Stimulated activated naive CD4-positive, alpha-beta T cell treated with Interleukin-2 at 50 U/mL for 16 hours (primary cell): ENCODE results near the gene SERPIND1.

Experiments
- DNase-seq: peaks from one replicate; lab custom pipeline; 2025; lab: John Stamatoyannopoulos, UW

The SERPIND1 gene

DNA sequence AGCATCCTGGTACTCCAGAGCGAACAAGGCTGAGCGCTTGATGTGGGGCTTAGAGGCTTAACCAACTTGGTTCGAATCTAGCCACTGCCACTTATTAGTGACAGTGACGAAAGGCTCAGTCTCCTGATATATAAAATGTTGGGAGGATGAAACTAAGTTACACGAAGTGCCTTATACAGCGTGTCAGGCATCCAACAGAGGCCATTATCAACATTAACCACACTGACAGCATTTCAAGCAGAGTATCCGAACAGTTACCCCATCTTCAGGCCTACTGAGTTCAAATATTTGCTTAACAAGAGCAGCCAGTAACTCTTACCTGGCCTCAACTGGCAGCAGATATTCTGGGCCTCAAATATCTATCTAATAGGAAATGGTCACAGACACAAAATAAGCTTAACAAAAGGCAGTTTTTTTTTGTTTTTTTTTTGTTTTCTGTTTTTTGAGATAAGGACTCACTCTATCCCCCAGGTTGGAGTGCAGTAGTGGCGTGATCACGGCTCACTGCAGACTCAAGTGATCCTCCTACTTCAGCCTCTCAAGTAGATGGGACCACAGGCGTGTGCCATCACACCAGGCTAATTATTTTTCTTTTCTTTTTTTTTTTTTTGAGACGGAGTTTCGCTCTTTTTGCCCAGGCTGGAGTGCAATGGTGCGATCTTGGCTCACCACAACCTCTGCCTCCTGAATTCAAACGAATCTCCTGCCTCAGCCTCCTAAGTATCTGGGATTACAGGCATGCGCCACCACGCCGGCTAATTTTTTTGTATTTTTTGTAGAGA lies 2.9 kb downstream of the SERPIND1 start:
- DNase-seq = no peak

DNA sequence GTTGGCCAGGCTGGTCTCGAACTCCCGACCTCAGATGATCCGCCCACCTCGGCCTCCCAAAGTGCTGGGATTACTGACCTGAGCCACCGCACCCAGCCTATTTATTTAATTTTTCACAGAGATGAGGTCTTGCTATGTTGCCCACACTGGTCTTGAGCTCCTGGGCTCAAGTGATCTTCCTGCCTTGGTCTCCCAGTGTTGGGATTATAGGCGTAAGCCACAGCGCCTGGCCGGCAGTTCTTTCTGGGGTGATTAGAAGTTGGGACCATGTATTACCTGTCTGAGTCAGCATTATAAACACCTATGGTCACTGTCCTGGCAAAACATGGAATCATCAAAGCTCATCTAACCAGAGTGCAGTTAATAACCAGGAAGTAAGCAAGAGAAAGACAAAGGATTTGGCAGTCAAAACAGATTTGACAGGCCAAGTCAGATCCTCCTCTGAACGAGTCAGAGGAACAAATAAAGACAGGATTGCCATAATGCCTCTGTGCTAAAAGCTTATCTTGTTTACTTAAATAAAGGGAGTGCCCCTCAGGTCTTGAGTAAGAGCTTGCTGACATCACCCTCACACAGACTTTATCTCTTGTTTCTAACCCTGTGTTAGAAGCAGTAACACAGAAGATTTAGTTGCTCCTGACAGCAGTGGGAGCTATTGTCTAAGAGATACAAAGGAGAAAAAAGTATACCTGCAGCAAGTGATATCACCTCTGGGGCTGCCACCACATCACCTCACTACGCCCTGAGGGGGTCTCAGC lies 3.7 kb downstream of the SERPIND1 start:
- no peak for DNase-seq

DNA sequence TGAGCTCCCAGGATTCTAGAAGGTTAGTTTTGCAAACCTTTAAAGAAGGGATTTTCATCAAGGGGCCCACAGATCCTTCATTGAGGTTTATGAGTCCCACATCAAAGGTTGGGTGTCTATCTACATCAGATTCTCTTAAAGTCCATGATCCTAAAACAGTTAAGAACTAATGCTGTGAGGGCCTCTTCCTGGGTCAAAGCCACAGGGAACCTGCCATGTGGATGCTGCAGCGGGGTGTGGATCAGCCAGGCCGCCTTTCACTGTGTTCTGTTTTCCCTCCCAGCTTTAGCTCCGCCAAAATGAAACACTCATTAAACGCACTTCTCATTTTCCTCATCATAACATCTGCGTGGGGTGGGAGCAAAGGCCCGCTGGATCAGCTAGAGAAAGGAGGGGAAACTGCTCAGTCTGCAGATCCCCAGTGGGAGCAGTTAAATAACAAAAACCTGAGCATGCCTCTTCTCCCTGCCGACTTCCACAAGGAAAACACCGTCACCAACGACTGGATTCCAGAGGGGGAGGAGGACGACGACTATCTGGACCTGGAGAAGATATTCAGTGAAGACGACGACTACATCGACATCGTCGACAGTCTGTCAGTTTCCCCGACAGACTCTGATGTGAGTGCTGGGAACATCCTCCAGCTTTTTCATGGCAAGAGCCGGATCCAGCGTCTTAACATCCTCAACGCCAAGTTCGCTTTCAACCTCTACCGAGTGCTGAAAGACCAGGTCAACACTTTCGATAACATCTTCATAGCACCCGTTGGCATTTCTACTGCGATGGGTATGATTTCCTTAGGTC lies 5.3 kb downstream of the SERPIND1 start:
- DNase-seq = no peak

DNA sequence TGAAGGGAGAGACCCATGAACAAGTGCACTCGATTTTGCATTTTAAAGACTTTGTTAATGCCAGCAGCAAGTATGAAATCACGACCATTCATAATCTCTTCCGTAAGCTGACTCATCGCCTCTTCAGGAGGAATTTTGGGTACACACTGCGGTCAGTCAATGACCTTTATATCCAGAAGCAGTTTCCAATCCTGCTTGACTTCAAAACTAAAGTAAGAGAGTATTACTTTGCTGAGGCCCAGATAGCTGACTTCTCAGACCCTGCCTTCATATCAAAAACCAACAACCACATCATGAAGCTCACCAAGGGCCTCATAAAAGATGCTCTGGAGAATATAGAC lies 5.9 kb downstream of the SERPIND1 start:
- DNase-seq = no peak

DNA sequence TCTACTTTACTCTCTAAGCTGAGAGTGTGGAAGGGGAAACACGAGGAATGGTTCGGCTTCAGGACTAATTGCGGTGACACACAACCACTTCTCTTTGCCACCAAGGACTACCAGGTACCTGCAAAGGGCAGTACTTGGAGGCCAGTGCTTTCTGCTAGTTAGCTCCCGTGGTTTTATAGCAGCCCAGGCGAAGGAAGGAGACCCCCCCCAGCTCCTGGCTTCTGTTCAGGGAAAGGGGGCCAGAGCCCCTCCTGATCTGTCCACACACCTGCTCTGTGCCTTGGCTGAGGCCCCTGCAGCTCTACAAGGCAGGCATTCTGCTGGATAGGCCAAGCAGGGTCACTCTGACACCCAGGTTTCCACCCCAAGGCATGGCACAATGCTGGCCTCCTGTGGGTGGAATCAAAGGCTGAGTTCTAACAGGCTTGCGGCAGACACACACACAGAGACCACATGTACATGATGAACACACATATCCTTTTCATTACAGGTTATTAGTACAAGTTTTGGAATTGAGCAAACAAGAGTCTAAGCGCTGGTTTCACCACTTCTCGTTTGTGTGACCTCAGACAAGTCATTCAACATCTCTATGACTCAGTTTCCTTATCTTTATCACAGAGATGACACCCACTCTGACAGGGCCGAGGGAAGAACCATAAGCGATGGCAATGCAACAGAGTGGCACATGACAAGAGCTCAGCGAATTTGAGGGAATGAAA lies 7.5 kb downstream of the SERPIND1 start:
- DNase-seq = peak; percentile 32

DNA sequence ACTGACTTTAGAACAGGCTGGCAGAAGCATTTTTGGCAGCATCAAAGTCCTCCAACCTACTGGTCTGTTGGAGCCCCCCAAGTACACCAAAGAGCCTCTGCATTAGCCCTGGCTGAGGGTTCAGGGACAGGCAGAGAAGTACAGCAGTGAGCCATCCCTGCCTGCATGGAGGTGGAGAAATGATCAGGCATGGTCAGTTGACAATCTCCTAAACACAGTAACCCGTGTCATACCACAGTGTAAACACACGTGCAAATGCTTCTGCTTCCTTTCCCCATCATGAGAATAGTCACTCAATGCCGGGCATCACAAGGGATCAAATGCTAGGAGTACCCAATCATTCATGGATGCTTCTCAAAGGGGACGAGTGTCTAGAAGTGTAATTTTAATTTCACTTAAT lies 8.2 kb downstream of the SERPIND1 start:
- DNase-seq = no peak

DNA sequence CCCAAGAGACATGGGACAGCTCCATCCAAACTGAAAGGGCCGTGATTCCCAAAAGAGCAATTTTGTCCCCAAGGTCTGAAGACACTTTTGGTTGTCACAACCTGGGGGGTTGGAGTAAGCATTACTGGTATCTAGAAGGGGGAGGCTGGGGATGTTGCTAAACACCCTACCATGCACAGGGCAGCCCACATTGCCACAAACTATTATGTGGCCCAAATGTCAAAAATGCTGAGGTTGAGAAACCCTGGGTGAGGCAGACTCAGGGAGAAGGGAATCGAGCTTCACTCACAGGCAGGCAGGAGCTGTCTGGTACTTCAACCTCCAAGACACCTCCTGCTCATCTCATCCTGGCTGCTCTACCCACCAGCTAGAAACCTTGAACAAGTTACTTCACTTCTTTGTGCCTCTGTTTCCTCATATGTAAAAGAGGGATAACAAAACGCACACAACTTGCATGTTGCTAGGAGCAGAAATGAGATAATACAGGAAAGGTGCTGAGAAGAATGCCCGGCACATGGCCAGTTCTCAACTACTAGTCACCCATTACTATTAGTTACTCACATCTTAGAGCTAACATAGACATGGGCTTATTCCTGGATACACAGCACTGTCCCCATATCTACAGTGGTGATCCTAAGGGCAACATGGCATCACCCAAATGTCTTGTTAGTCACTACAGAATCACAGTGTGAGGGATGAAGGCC lies 8.8 kb downstream of the SERPIND1 start:
- no peak for DNase-seq

DNA sequence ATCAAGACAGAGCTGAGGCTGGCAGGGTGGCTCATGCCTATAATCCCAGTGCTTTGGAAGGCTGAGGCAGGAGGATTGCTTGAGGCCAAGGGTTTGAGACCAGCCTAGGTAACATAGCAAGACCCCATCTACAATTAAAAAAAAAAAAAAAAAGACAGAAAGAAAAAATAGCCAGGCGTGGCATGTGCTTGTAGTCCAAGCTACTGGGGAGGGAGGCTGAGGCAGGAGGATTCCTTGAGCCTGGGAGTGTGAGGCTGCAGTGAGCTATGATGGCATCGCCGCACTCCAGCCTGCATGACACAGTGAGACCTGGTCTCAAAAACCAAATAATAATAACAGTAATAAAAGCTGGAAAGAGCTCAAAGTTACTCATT lies 9.4 kb downstream of the SERPIND1 start:
- DNase-seq = no peak

DNA sequence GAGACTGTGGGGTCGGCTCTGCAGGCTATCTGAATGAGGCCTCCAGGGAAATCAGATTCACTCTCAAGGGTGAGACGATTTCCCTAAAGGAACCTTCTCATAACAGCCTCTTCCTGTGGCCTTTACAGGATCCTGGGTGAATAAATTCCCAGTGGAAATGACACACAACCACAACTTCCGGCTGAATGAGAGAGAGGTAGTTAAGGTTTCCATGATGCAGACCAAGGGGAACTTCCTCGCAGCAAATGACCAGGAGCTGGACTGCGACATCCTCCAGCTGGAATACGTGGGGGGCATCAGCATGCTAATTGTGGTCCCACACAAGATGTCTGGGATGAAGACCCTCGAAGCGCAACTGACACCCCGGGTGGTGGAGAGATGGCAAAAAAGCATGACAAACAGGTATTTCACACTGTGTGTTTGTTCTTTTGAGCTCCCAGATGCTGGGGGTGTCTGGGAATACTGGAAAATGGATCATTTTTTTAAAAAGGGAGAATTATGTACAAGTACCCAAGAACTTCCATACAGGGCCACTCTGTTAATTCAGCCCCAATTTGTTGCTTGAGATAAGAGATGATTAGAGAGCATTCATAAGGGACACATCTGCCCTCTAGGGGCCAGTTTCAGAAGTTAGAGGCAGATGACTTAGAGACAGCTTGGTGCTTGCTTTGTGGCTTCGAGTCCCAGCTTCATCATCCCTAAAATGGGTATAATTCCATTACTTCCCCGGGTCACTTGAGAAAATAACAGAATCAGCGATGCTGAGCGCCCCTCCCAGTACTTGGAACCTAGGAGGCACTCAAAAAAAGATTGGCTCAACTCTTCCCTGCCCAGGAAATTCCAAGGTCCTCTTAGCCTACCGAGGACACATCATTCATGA lies 10.2 kb downstream of the SERPIND1 start:
- DNase-seq = peak; percentile 17

DNA sequence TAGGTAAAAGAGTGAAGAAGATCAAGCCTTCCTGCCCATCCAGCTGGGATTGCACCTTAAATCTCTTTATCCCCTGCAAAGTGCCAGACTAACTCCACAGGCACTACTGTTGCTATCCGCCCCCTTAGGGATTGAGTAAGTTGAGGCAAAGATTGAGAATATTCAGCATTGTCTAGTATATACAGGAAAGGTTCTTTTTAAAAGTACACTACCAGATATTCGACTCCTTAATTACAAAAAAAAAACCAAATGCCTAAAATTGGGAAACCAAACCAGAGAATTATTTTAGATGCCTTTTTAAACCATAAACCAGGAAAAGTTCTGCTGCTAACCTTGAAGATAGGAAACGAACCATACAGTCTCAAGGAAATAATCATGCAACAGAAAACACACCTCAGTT lies 11.5 kb downstream of the SERPIND1 start:
- DNase-seq = no peak

DNA sequence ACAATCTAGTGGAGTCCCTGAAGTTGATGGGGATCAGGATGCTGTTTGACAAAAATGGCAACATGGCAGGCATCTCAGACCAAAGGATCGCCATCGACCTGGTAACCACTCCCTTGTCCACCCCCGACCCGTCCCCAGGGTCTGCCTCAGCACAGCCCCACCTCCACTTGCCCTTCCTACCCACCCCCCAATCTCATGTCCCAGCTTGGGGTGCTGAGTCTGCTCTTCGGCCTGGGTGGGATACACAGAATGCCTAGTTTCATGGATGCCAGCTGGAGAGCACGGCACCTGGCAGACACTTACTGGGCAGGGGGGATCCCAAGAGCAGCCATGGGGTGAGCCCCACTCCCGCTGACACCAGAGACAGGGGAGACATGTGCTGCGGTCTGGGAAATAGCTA lies 12.1 kb downstream of the SERPIND1 start:
- no peak for DNase-seq

DNA sequence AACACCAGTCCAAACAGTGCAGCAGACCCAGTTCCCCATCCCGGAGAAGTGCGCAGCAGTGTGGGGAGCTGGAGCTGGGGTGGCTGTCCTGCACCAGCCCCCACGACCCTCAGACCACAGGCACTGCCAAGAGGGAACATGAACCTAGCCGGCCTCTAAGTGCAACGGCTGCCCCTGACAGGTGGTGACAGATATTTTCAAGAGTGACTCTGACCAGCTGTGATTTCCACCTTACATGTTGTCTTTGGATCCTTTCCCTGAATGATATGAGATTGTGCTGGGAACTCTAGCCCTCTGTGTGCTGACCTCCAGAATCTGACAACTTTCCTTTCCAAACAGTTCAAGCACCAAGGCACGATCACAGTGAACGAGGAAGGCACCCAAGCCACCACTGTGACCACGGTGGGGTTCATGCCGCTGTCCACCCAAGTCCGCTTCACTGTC lies 12.6 kb downstream of the SERPIND1 start:
- DNase-seq = no peak

DNA sequence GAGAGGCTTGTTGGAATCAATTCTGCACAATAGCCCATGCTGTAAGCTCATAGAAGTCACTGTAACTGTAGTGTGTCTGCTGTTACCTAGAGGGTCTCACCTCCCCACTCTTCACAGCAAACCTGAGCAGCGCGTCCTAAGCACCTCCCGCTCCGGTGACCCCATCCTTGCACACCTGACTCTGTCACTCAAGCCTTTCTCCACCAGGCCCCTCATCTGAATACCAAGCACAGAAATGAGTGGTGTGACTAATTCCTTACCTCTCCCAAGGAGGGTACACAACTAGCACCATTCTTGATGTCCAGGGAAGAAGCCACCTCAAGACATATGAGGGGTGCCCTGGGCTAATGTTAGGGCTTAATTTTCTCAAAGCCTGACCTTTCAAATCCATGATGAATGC lies 13.3 kb downstream of the SERPIND1 start:
- DNase-seq = no peak

DNA sequence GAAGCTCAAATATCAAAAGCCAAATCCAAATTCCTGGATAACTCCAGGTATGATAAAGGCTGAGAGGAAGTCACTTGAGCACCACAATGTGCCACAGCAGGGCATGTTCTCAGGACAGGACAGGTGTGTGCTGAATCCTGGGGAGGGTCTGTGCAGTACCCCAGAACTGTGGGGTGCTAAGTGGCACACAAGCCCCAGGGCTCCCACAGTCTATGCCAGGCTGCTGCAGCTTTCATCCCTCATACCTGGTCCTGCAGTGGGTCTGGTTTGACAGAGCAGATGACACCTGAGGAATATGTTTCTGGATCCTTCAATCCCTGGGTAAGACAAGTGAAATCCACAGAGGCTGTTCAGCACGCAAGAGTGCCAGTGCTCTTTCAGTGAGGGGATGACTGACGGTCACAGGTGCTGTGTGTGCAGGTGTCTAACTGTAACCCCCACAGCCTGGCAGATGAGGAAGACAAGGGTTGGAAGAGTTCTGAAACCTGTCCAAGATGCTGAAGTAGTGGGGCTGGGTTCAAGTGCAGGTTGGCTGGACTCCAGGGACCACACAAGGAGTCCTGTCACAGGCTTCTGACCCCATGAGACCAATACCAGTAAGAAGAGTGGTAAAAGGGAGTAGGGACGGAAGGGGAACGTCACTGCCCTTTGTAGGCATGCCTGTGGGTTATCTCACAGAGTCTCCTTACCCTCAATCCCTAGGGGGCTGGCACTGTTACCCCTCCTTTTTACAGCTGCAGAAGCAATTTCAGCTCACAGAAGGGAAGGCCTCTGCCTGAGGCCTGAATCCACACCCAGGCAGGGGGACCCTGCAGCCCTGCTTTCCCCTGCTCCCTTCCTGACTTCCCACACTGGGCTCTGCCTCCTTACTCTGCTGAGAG lies 14.1 kb downstream of the SERPIND1 start:
- no peak for DNase-seq

DNA sequence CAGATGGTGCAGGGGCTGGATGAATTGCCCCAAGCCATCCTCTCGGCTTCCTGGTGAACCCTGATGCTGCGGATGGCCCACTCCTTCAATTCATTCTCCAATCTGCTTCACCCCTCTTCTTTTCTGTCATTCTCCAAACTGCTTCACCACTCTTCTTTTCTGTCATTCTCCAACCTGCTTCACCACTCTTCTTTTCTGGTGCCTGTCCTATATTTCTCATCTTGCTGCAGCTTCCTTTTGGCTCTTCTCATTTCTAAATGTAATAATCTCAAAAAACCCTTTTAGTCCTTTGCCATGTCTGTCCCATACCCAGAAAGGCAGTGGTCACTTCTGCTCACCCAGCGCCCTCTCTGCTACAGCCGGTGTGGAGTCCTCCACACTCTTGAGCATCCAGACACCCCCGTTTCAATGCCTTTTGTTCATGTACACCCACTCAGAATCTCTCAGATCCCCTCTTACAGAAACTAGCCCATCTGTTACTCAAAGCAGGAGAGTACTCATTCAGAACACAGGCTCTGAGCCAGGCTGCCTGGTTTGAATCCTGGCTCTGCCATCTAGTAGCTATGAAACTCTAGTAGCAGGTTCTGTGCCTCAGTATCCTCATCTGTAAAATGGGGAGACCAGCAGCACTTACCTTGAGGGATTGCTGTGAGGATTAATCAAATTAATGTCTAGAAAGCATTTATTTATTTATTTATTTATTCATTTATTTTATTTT lies 14.9 kb downstream of the SERPIND1 start:
- DNase-seq = no peak

DNA sequence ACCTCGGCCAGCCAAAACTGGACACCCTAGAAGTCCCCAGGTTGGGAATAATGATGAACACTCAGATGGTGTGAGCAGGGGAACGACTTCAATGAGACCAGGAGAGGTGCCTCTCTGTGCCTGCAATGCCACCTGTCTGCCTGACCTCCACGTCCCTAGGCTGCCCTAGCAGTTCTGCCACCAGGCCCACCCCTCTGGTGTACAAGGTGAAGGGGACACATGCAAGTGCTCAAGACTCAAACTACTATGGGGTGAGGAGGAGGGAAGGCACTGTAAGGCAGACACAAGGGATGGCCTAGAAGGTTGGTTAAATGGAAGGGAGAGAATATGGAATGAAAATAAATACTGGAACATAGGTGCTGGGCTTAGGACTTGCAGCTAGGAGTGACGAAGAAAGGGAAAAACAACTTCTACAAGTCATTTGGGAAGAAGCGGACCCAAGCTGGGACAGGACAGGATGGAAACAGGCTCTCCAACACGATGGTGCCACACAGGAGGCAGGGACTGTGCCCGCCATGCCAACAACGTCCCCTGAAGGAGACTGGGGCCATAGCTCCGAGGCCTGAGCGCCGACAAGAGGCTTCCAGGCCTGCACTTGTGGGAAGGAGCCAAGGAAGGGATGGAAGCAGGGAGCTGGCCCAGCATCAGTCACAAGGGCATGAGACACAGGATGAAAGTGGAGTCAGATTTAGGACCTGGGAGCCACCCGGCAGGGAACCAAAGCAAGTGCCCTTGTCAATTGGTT lies 18.5 kb downstream of the SERPIND1 start:
- no peak for DNase-seq

DNA sequence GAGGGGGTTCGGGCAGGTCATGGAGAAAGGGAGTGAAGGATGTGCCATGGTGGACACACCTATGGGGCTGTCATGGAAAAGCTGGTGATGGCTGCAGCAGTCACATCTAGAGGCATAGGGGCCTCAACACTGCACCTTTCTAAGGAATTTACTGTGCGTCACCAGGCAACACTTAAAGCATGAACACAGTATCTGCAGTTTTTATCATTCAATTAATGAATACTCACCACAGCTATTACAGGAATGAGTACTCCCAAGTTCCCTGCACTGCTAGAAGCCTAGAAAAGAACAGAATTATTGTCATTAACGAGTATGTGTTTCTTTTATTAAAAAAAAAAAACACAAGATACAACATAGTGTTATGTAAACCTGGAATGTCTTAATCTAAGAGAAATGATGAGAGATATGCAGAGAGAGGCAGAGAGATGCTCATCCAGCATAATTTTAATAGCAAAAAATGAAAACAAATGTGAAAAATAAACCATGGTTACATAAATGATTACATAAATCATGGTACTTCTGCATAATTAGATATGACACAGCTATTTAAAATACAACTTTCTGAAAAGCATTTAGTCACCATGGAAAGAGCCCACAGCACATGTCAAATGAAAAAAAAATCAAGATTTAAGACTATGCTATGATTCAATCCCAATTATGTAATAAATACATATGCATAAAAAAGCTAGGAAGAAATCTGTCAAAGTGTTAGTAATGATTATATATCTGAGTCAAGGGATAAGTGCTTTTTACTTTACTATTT lies 19.2 kb downstream of the SERPIND1 start:
- no peak for DNase-seq
